ENCODE measurements around the gene HOXD3.

HOXD3 gene

DNA sequence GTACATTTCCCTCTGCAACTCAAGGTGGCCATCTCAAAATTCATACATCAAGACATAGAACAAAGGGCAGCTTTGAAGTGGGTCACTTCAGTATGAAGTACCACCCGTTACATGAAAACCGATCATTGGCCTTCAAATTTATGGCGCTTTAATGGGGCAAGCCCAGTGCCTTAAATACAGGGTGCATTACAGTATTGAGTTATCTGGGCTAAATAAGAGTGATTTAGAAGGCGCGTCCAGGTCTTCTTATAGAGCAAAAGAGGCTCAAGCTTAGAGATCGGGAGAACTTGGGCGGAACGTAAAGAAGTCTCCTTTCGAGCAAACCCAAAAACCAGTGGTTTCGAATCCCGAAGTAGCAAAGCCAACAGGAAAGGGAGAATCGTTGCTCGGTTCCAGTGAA is 7.1 kb downstream of the HOXD3 start:
- no peak for TF ChIP-seq CEBPB (IDR thresholded peaks at IDR 0.05)
- no peak for TF ChIP-seq ZBTB7A (IDR thresholded peaks at IDR 0.05; ENCODE audit: low read depth)
- no peak for TF ChIP-seq NFIC (IDR thresholded peaks at IDR 0.05)

DNA sequence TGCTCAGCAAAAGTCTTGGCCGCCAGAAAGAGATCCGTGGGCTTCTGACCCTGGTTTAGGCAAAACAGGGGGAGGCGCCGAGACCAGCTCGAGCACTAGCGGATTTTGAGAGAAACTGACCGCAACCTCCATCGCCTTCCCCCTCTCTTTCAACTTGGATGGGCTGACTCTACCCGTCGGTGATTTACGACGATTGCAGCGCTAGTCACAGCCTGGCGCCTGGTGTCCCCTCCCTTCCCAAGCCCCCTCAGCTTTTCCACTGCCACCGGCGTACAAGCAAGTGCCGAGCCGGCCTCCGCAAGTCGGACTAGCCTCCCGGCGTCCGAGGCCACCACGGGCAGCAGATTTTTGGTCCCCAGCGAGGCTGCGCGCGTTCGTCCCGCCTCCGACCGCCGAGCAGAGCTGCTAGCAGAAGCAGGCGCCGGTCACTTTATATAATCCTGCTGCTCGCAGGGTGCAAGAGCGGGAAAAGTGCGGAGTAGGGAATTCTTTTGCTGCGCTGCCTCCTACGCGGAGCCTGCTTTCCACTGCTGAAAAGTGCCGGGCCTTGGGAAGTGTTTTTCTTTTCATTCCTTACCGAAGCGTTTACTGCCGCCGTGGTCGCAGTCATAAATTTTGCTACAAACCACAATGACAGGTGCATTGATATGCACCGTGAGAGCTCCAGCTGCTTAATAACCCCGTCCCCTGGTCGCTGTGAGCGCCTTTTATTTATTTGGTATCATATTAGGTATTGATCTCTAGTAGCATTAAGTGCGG is 7.7 kb downstream of the HOXD3 start:
- TF ChIP-seq TEAD4 (IDR thresholded peaks at IDR 0.05) = no peak
- no peak for TF ChIP-seq NFIC (IDR thresholded peaks at IDR 0.05)
- TF ChIP-seq FOXM1 (IDR thresholded peaks at IDR 0.05; ENCODE audit: borderline replicate concordance, low read depth) = no peak

DNA sequence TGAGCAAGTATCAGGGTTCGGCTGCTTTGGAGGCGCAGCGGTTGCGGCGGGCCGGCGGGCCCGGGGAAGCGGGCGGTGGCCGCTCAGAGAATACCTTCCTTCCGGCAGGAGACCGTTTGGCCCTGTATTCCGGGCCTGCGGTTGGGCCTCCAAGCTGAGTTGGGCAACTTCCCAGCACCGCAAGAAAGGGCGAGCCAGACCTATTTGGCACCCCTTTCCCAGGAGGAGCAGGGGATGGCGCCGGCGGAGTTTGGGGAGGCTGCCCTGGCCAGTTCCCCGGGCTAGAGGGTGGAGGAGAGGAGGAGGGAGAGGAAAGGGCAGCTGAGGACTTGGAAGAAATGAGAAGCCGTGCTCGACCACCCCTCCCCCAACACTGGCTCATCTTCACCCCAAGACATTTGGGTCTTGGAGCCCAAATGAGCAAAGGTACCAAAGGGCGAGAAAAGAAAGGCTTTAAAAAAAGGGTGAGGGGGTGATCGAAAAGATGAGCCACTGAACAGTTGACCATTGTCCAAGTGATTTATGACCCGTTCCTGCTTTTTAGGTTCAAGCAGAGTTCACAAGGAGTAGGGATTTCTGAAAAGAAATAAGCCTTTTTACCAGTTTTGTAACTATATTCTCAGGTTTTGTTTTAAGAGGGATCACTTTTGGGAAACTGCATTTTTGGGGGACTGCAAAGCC is 8.4 kb downstream of the HOXD3 start:
- TF ChIP-seq, protein P1, sequence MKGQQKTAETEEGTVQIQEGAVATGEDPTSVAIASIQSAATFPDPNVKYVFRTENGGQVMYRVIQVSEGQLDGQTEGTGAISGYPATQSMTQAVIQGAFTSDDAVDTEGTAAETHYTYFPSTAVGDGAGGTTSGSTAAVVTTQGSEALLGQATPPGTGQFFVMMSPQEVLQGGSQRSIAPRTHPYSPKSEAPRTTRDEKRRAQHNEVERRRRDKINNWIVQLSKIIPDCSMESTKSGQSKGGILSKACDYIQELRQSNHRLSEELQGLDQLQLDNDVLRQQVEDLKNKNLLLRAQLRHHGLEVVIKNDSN (IDR thresholded peaks at IDR 0.05) = no peak
- no peak for TF ChIP-seq FOXM1 (IDR thresholded peaks at IDR 0.05; ENCODE audit: borderline replicate concordance, low read depth)
- TF ChIP-seq NFIC (IDR thresholded peaks at IDR 0.05) = no peak
- TF ChIP-seq, protein P2, sequence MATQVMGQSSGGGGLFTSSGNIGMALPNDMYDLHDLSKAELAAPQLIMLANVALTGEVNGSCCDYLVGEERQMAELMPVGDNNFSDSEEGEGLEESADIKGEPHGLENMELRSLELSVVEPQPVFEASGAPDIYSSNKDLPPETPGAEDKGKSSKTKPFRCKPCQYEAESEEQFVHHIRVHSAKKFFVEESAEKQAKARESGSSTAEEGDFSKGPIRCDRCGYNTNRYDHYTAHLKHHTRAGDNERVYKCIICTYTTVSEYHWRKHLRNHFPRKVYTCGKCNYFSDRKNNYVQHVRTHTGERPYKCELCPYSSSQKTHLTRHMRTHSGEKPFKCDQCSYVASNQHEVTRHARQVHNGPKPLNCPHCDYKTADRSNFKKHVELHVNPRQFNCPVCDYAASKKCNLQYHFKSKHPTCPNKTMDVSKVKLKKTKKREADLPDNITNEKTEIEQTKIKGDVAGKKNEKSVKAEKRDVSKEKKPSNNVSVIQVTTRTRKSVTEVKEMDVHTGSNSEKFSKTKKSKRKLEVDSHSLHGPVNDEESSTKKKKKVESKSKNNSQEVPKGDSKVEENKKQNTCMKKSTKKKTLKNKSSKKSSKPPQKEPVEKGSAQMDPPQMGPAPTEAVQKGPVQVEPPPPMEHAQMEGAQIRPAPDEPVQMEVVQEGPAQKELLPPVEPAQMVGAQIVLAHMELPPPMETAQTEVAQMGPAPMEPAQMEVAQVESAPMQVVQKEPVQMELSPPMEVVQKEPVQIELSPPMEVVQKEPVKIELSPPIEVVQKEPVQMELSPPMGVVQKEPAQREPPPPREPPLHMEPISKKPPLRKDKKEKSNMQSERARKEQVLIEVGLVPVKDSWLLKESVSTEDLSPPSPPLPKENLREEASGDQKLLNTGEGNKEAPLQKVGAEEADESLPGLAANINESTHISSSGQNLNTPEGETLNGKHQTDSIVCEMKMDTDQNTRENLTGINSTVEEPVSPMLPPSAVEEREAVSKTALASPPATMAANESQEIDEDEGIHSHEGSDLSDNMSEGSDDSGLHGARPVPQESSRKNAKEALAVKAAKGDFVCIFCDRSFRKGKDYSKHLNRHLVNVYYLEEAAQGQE (IDR thresholded peaks at IDR 0.05; ENCODE audit: low read depth) = no peak
- TF ChIP-seq, protein P3, sequence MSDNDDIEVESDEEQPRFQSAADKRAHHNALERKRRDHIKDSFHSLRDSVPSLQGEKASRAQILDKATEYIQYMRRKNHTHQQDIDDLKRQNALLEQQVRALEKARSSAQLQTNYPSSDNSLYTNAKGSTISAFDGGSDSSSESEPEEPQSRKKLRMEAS (IDR thresholded peaks at IDR 0.05) = no peak

DNA sequence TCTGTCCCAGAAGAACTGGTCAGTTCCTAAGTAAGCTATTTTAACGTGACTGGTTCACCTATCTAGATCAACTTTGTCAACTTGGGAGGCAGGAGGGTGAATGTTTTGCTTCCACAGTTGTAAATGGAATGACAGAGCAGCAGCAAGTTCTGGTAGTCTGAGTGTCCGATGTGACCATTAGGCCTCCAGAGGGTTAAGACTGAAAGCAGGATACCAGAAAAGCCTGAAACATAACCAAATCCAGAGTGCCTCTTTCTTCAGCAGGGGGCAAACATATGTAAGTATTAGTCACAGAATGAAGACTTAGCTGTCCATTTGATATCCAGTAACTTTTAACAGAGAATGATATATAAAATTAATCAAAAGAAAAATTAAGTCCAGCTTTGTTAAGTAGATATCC is 9.2 kb downstream of the HOXD3 start:
- no peak for TF ChIP-seq FOXM1 (IDR thresholded peaks at IDR 0.05; ENCODE audit: borderline replicate concordance, low read depth)
- no peak for TF ChIP-seq TEAD4 (IDR thresholded peaks at IDR 0.05)
- TF ChIP-seq, protein P2 (IDR thresholded peaks at IDR 0.05; ENCODE audit: low read depth) = no peak
- no peak for TF ChIP-seq YY1 (IDR thresholded peaks at IDR 0.05; ENCODE audit: low read depth)
- TF ChIP-seq, protein P3 (IDR thresholded peaks at IDR 0.05) = no peak
- TF ChIP-seq CREB1 (IDR thresholded peaks at IDR 0.05; ENCODE audit: low read depth) = no peak
- TF ChIP-seq ZBTB7A (IDR thresholded peaks at IDR 0.05; ENCODE audit: low read depth) = no peak
- TF ChIP-seq, protein P1 (IDR thresholded peaks at IDR 0.05) = no peak
- no peak for TF ChIP-seq EGR1 (IDR thresholded peaks at IDR 0.05)
- no peak for TF ChIP-seq CEBPB (IDR thresholded peaks at IDR 0.05)
- TF ChIP-seq TCF12 (IDR thresholded peaks at IDR 0.05; ENCODE audit: low read depth) = no peak

DNA sequence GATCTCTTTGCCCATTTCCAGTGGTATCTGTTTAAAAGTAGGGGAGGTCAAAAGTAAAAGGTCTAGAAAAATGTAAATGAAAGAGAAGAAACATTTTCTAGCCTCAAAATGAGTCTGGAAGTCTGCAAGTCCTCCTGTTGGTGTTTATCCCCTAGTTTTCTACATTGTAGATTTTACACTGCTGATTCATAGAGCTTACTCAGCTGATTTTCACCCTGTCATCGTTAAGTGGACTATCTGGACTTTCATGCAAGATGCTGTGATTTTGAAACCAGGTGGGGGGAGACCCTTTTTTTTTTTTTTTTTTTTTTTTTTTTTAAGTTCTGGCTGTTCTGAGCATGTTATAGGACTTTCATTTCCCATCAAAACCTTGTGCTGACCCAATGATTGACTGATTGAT is 10.3 kb downstream of the HOXD3 start:
- TF ChIP-seq CEBPB (IDR thresholded peaks at IDR 0.05) (no peak), NFIC (IDR thresholded peaks at IDR 0.05) (no peak), TCF12 (IDR thresholded peaks at IDR 0.05; ENCODE audit: low read depth) (no peak), TAF1 (IDR thresholded peaks at IDR 0.05; ENCODE audit: low read depth) (no peak), CREB1 (IDR thresholded peaks at IDR 0.05; ENCODE audit: low read depth) (no peak), TEAD4 (IDR thresholded peaks at IDR 0.05) (no peak)

DNA sequence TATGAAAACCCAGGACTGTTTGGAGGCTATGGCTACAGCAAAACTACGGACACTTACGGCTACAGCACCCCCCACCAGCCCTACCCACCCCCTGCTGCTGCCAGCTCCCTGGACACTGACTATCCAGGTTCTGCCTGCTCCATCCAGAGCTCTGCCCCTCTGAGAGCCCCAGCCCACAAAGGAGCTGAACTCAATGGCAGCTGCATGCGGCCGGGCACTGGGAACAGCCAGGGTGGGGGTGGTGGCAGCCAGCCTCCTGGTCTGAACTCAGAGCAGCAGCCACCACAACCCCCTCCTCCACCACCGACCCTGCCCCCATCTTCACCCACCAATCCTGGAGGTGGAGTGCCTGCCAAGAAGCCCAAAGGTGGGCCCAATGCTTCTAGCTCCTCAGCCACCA is 12.1 kb downstream of the HOXD3 start:
- TF ChIP-seq TAF1 (IDR thresholded peaks at IDR 0.05; ENCODE audit: low read depth) (no peak), FOXM1 (IDR thresholded peaks at IDR 0.05; ENCODE audit: borderline replicate concordance, low read depth) (no peak), YY1 (IDR thresholded peaks at IDR 0.05; ENCODE audit: low read depth) (no peak), CEBPB (IDR thresholded peaks at IDR 0.05) (no peak), EP300 (IDR thresholded peaks at IDR 0.05; ENCODE audit: borderline replicate concordance) (no peak), RAD21 (IDR thresholded peaks at IDR 0.05; ENCODE audit: low read depth) (no peak), NFIC (IDR thresholded peaks at IDR 0.05) (no peak), TEAD4 (IDR thresholded peaks at IDR 0.05) (no peak), TCF12 (IDR thresholded peaks at IDR 0.05; ENCODE audit: low read depth) (no peak), EGR1 (IDR thresholded peaks at IDR 0.05) (no peak), CREB1 (IDR thresholded peaks at IDR 0.05; ENCODE audit: low read depth) (no peak), ZBTB7A (IDR thresholded peaks at IDR 0.05; ENCODE audit: low read depth) (no peak)
- TF ChIP-seq, protein P2 (IDR thresholded peaks at IDR 0.05; ENCODE audit: low read depth) = no peak
- TF ChIP-seq, protein P3 (IDR thresholded peaks at IDR 0.05) = no peak
- TF ChIP-seq, protein P1 (IDR thresholded peaks at IDR 0.05) = no peak
